Peyer's patch (tissue), 4 donors: ENCODE data around the gene SAMD11.

Source experiments
- POLR2A ChIP-seq, 2 donors: fragments of 450-650 bp; IDR thresholded peaks; one replicate each; pipeline ENCODE4 v1.5.1; 2017; ENCODE audit warnings: antibody characterized with exemption in 2 of 2, mild to moderate bottlenecking in 2 of 2, moderate library complexity in 2 of 2
- TF ChIP-seq, protein P1 (sequence below), 6 experiments: fragments of 450-650 bp in 4 of 6; fragments of 200-600 bp in 2 of 6; sonication (generic) in 1 of 6; IDR thresholded peaks; one replicate each; pipeline ENCODE4 v1.5.1; 2017 to 2019; ENCODE audit warnings: antibody characterized with exemption in 6 of 6, mild to moderate bottlenecking in 3 of 6, moderate library complexity in 1 of 6

DNA sequence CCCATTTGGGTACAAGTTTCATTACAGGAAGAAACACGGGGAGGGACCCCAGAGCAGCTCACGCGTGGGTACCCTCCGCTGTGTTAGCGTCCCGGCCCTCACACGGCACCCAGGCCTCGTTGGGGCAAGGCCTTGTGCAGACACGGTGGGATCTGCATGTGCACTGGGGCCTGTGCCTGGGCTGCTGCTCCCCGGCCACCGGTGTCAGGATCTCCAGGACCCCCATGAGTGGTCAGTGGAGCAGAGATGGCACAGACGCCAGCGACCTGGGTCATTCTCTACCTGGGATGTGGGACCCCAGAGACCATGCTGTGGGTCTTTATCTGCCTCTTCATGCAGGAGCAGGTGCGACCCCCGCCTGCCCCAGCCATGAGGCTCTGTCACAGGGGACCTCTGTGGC lies 5.4 kb upstream of the SAMD11 start:
- TF ChIP-seq, protein P1, sequence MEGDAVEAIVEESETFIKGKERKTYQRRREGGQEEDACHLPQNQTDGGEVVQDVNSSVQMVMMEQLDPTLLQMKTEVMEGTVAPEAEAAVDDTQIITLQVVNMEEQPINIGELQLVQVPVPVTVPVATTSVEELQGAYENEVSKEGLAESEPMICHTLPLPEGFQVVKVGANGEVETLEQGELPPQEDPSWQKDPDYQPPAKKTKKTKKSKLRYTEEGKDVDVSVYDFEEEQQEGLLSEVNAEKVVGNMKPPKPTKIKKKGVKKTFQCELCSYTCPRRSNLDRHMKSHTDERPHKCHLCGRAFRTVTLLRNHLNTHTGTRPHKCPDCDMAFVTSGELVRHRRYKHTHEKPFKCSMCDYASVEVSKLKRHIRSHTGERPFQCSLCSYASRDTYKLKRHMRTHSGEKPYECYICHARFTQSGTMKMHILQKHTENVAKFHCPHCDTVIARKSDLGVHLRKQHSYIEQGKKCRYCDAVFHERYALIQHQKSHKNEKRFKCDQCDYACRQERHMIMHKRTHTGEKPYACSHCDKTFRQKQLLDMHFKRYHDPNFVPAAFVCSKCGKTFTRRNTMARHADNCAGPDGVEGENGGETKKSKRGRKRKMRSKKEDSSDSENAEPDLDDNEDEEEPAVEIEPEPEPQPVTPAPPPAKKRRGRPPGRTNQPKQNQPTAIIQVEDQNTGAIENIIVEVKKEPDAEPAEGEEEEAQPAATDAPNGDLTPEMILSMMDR (IDR thresholded peaks at IDR 0.05) = no peak
- TF ChIP-seq POLR2A (IDR thresholded peaks at IDR 0.05) = no peak
